LNCaP clone FGC (cell line): ENCODE data around the gene SFXN5.
"Not testable (repeated sequence)": the region's sequence is repeated elsewhere in the genome, so short reads cannot be mapped to it uniquely, and the experiment has no call there.

Experiments
- DNase-seq: peaks from one replicate; pipeline ENCODE4 v3.0.0-alpha.2; 2011; ENCODE audit warnings: low read depth
- H3K4me3 ChIP-seq: 2 replicates; pipeline ENCODE4 v1.5.1; 2011; ENCODE audit warnings: mild to moderate bottlenecking, low read depth, low read length, control low read depth
- TF ChIP-seq, protein P1 (sequence below): IDR thresholded peaks from 2 replicates; pipeline ENCODE4 v1.5.1; 2012; ENCODE audit warnings: mild to moderate bottlenecking; ENCODE audit not compliant: control insufficient read depth, insufficient read depth; ENCODE audit errors: extremely low read depth

Gene SFXN5, protein sequence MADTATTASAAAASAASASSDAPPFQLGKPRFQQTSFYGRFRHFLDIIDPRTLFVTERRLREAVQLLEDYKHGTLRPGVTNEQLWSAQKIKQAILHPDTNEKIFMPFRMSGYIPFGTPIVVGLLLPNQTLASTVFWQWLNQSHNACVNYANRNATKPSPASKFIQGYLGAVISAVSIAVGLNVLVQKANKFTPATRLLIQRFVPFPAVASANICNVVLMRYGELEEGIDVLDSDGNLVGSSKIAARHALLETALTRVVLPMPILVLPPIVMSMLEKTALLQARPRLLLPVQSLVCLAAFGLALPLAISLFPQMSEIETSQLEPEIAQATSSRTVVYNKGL

DNA sequence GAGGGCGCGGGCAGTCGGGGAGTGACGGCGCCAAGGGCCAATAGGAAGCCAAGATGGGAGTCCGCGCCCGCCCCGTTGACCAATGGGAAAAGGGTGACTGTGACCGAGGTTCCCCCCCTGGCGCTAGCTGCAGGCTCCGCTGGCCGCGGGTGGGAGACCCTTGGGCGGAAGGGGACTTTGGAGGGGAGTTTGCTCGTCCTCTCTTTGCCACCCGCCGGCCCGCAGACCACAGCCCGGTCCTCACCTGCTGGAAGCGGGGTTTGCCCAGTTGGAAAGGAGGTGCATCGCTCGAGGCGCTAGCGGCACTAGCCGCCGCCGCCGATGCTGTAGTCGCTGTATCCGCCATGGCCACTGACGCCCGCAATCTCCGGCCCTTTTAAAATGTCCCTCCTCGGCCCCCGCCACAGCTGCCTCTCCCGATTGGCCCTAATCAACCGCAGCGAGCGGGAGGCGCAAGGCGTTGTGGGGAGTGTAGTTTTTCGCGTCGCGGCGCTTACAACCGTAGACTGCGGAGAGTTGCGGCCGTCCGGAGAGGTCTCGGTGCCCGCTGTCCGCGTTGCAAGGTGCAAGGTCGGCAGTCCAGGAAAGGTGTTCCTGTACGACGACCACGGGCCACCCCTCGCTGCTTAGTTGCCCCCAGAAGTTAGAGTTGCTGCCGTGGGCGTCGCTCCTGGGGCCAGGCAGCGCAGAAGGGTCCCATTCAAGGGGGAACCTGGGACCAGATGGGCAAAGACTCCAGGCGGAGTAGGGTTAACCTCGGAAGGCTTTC is at the start of gene SFXN5:
Gene SFXN5, minus strand, starts transcription at position 353 of the 769 bp plus-strand sequence. Its CDS starts 7 bp downstream, at position 346.
- DNase-seq = peak; percentile 61
- TF ChIP-seq, protein P1, sequence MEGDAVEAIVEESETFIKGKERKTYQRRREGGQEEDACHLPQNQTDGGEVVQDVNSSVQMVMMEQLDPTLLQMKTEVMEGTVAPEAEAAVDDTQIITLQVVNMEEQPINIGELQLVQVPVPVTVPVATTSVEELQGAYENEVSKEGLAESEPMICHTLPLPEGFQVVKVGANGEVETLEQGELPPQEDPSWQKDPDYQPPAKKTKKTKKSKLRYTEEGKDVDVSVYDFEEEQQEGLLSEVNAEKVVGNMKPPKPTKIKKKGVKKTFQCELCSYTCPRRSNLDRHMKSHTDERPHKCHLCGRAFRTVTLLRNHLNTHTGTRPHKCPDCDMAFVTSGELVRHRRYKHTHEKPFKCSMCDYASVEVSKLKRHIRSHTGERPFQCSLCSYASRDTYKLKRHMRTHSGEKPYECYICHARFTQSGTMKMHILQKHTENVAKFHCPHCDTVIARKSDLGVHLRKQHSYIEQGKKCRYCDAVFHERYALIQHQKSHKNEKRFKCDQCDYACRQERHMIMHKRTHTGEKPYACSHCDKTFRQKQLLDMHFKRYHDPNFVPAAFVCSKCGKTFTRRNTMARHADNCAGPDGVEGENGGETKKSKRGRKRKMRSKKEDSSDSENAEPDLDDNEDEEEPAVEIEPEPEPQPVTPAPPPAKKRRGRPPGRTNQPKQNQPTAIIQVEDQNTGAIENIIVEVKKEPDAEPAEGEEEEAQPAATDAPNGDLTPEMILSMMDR = no peak
- H3K4me3 ChIP-seq = peak within 1 kb of the TSS; percentile 65

DNA sequence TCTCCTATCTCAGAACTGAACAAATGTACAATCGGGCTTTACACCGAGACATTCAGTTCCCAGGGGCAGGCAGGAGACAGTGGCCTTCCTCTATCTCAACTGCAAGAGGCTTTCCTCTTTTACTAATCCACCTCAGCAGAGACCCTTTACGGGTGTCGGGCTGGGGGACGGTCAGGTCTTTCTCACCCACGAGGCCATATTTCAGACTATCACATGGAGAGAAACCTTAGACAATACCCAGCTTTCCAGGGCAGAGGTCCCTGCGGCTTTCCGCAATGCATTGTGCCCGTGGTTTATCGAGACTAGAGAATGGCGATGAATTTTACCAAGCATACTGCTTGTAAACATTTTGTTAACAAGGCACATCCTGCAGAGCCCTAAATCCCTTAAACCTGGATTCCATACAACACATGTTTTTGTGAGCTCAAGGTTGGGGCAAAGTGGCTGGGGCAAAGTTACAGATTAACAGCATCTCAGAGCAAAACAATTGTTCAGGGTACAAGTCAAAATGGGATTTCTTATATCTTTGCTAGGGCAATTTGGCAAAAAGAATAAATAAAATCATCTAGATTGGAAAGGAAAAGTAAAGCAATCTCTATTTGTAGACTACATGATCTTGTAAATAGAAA is 48.2 kb upstream of the SFXN5 start:
- not testable (repeated sequence) for H3K4me3 ChIP-seq, DNase-seq

DNA sequence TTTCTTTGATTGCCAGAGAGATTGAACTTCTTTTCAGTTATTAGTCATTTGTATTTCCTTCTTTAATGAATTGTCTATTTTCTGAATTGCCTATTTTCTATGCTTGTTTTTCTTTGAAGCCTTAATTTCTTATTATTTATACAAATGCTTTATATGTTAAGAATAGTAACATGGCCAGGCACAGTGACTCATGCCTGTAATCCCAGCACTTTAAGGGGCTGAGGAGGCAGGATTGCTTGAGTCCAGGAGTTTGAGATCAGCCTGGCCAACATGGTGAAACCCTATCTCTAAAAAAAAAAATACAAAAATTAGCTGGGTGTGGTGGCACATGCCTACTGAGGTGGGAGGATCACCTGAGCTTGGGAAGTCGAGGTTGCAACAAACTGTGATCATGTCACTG is 45.9 kb upstream of the SFXN5 start:
- DNase-seq = no peak
- no peak overlapping the region for H3K4me3 ChIP-seq
- TF ChIP-seq, protein P1 = no peak

DNA sequence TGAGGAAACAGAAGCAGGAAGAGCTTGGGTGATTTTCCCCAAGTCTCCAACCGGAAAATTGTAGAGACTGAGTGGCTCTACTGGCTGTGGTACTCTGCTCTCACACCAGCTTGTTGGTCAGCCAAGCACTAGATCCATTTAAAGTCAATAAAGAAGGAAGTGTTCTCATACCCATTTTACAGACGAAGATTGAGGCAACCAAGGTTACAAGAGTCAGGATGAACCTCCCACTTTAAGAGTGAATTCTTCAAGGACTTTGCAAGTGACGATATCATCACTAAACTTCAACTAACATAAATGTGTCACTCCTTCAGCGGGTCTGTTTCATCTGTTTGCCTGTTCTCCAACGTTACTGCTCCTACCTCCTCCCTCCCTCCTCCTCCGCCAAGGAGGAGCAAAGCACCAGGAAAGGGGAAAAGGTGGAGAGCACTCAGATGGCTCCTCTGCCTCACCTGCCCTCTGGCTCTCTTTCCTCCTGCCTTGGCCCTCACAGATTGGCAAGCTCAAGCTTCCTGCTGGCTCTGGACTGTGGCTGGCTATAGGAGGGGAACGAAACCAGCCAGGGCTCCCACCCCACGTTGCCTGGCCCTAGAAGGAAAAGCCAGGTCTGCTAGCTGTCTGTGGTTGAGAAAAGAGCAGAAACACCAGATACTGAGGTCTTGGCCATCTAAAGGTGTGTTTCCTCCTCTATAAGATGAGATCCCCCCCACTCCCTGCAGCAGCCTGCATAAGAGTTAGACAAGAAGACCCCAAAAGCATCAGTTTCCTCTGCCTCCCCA is 44.9 kb upstream of the SFXN5 start:
- H3K4me3 ChIP-seq = no peak overlapping the region
- DNase-seq = no peak
- TF ChIP-seq, protein P1 = no peak

DNA sequence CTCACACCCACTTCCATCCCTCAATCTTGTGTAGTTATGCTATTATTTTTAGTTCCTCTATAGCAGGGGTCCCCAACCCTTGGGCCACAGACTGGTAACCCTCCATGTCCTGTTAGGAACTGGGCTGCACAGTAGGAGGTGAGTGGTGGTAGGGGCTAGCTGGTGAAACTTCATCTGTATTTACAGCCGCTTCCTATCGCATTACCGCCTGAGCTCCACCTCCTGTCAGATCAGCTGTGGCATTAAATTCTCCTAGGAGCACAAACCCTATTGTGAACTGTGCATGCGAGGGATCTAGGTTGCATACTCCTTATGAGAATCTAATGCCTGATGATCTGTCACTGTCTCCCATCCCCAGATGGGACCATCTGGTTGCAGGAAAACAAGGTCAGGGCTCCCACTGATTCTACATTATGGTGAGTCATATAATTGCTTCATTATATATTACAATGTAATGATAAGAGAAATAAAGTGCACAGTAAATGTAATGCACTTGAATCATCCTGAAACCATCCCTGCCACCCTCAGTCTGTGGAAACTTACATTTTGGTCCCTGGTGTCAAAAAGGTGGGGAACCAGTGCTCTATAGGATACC is 42.9 kb upstream of the SFXN5 start:
- no peak for DNase-seq
- 0 out of 2 replicates have a peak overlapping the region, but pooled peaks have one; percentile 67 for H3K4me3 ChIP-seq
- TF ChIP-seq, protein P1 = no peak

DNA sequence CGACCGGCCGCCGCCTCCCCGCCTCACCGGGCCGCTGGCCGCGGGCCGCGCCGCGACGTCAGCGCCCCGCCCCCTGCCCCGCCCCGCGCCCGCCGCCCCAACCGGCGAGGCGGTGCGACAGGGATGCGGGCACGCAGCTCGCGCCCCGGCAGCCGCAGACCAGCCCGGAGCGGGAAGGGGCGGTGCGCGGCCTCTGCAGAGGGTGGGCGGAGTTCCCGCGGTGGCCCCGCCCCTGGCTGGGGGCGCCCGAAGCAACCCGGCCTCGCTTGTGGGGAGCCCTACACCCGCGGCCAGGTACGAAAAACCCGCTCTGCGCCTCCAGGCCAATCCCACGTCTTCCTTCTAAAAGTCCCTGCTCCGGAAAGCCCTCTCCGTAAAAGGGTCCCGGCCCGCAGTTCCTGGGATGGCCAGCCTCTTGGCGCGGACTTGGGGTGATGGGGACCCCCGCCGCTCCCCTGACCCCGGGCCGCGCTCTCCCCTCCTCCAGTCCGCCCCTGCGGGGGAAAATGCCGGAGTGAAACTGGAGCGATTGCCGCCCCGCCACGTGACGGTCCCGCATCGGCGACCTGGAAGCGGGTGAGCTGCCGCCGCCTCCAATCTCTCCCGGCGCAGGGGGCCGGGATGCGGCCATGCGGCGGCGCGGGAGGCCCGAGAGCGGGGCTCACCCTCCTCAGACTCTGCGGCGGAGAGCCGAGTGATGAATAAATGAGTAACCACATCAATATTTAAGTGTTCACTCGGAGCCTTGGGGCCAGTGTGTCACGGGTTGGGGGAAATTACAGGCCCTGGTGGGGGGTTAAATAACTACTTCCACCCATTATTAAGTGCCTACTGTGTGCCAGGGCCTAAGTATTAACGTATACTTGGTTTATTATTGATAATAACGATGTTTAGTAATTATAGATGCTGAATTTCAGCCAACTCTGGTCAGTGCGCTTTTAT is 41.7 kb upstream of the SFXN5 start, which contains the start of gene RAB11FIP5:
Gene RAB11FIP5, minus strand, starts transcription at position 36 of the 942 bp plus-strand sequence. CDS start 171 bp downstream, outside the sequence.
- H3K4me3 ChIP-seq = peak within 1 kb of the TSS; percentile 67
- DNase-seq = no peak
- TF ChIP-seq, protein P1 = no peak
